Measurements from ENCODE around the gene ABHD17C.
"Not testable (repeated sequence)": the region's sequence is repeated elsewhere in the genome, so short reads cannot be mapped to it uniquely, and the experiment has no call there.

The ABHD17C gene

GRCh38 chr15:80732818-80733217, 37.7 kb downstream of the ABHD17C start:
- no peak for DNase-seq

DNA sequence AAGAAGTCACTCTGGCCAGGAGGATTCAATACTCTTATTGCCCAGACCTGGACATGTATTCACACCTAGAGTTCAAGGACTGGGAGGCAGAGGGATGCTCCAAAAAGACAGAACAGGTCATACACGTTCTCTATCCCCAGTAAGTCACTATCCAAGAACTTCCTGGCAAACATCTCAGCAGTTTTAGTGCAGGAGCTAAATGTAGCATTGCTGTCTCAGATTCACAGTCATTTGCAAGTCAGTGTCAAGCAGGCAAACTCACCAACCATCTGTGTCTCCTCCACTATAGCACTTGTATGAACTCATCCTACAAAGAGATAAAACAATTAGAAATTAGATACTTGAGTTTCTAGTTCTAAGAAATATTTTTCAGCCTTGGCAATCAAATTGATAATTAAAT, 38.4 kb downstream of the ABHD17C start:
- DNase-seq: no peak

DNA sequence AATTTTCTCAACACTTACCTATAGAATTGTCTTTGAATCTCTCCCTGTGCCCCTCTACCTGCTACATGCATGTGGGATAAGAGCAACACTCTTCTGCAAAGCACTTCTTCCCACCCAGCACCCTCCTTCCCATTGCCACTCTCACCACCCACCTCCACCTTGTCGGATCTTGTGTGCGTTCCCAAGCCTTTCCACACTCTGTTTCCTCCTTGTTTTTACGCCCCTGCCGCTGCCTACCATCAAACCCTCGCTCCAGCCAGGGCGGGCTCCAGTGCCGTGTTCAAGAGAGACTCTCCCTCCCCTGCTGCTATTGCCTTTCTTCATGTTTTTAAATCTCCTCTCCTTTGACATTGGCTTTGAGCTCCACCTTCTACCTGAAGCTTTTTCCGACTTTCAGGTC, 40.2 kb downstream of the ABHD17C start:
- DNase-seq: no peak

DNA sequence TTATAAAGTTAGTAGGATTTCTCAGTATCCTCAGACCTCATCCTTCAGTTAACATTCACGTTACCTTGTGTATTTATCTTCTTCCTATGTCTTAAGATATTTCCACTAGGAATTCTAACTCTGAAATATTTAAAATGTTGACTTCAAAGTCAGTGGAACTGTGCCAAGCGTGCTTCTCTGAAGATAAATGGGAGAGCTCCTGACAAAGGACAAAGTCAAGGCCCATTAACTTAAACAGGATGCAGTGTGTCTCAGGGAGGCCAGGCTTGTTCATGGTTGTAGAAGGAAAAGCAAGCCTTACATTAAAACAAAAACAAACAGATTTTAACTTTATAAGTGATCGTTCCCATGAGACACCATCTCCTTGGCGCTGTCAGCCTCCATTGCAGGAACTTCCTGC, 41.5 kb downstream of the ABHD17C start:
- no peak for DNase-seq

DNA sequence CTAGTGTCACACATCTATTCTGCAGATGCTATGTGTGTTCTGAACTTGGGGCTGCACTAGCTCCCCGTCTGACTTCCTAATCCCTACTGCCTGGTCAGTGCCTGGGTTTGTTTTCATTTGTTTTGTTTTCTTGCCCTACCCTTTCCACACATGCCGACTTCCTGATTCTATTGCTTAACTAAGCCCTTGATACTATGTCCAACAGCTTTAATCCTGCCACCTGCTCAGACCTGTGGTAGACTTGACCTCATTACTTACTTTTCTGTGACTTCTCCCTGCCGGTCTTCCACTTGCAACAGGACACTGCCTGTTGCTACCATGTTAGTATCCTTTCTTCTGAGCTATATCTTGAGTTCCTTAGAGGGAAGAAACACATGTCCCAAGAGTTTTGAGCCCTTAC, 44.8 kb downstream of the ABHD17C start:
- no peak for DNase-seq

- no peak for DNase-seq
Observed at GRCh38 chr15:80742081-80742480, 47.0 kb downstream of the ABHD17C start.

DNA sequence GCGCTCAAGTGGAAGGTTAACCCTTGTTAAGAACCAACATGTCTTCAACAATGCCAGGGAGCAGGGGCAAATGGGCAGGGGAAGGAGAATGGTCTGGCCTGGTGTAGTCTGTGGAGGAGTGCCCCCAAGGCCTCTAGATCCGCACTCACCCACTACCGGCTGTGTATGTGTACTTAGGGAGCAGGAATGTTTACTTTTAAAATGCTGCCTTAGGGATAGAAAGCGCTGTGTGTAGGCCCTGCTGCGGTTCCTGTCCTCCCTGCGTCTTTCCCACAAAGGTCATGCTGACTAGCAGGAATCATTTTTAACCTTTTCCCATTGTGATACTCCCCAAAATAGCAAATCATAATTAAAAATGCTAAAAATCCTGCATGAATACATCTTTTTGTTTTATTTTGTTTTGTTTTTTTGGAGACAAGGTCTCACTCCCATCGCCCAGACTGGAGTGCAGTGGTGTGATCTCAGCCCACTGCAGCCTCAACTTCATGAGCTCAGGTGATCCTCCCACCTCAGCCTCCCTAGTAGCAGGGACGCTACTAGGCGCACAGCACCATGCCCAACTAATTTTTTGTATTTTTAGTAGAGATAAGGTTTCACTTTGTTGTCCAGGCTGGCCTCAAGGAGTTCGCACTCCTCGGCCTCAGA, 48.2 kb downstream of the ABHD17C start:
- no peak for DNase-seq

GRCh38 chr15:80744415-80744814, 49.3 kb downstream of the ABHD17C start:
- no peak for DNase-seq

DNA sequence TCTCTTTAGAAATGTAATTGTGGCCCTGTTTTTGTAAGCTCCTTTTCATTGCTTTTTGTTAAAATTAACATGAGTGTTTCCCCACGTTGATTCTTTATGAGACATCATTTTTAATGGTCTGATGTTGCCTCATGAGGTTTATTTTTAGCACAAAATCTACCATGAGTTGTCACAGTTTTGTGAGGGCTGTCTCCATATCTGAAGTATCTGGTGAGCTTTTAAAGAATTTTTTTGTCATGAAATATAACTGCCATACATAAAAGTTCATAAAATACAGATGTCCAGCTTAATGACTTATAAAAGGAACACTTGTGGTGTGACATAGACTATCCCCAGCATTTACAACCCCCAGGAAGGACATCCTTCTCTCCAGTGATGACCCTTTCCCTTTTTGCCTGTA, 49.7 kb downstream of the ABHD17C start:
- no peak for DNase-seq

DNA sequence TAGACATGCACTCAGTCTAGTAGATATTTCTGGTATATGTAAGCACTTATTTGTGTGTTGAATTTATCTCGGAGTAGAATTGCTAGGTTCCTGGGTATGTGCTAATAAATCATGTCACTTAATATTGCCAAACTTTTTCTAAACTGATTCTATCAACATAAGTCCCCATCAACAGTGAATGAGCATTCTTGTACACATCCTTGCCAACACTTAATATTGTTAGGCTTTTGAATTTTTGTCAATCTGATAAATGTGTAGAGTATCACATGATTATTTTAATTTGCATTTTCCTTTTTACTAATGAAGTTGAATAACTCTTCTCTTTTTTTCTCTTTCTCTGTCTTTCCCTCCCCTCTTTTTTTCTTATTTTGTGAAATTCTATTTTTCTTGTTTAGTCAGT, 50.8 kb downstream of the ABHD17C start:
- DNase-seq: no peak

- no peak for DNase-seq
Observed at GRCh38 chr15:80747317-80748053, 52.4 kb downstream of the ABHD17C start.

- no peak for DNase-seq
Observed at GRCh38 chr15:80749589-80749988, 54.5 kb downstream of the ABHD17C start.

GRCh38 chr15:80750575-80750974, 55.5 kb downstream of the ABHD17C start:
- DNase-seq: no peak

- no peak for DNase-seq
Observed at GRCh38 chr15:80752204-80752603, 57.1 kb downstream of the ABHD17C start.

- DNase-seq: no peak
Observed at GRCh38 chr15:80753161-80753560, 58.1 kb downstream of the ABHD17C start.

DNA sequence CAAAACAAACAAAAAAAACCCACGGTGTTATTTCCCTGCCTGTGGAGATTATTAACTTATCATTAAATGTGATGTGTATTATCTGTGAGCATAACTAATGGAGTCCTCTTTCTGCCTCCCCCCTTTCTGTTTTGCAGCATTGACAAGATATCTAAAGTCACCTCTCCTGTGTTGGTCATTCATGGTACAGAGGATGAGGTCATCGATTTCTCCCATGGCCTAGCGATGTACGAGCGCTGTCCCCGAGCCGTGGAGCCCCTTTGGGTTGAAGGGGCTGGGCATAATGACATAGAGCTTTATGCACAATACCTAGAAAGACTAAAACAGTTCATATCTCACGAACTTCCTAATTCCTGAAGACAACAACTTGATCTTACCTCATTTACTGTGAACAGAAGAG, 58.9 kb downstream of the ABHD17C start:
- no peak for DNase-seq

DNA sequence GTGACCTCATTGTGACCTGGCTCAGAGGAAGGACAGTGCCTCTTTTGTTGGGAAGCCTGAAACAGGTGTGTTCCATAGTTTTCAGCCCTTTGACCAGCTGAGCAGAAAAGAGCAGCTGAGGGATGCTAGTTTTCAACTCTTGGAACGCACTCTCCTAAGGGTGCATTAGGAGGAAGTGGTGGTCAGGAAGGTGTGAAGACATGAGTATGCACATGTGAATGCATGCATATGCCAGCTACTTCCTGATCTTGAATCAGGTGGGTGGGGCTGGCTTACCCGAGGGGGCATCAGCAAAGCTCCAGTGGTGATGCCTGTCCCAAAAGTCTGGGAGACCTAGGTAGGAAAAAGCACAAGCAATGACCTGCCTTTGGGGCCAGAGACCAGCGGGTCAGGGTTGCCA, 60.8 kb downstream of the ABHD17C start:
- no peak for DNase-seq

DNA sequence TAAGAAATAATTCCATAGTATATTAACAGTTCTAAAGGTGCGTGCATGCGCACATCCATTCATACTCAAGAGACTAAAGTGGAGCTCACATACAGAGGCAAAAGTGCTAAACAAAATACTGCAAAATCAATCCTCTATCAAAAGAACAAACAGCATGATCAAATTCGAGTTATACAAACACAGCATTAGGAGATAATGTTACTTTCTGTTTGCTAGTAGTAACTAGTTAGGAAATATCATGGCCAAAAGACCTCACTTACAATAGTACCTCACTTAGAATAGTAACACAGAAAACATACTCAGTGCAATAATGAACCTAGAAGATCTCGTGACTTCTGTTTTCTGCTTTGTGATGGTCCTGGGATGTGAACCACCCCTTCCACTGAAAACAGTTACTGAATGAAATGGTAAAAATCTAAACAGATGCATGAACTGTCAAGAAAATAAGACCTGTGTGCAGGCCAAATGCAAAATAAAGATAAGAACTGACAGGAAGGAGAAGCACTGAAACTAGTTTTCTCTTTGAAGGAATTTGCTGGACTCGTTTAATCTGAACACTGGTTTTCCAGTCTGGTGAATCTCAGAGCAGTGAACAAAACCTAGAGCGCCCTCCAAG, 63.1 kb downstream of the ABHD17C start:
- no peak for DNase-seq

DNA sequence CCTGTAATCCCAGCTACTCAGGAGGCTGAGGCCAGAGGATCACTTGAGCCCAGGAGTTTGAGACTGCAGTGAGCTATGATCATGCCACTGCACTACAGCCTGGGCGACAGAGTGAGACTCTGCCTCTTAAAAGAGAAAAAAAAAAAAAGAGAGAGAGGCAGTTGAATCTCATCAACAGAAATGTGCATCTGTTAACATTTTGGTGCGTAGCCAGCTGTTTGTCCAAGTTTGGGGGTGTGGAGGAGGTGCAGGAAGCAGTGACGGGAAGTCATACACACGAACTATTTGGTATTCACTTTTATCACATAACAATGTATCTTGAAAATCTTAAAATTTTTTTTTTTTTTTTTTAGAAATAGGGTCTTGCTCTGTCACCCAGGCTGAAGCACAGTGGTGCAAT, 65.8 kb downstream of the ABHD17C start:
- no peak for DNase-seq

GRCh38 chr15:80761754-80762153, 66.6 kb downstream of the ABHD17C start:
- no peak for DNase-seq

DNA sequence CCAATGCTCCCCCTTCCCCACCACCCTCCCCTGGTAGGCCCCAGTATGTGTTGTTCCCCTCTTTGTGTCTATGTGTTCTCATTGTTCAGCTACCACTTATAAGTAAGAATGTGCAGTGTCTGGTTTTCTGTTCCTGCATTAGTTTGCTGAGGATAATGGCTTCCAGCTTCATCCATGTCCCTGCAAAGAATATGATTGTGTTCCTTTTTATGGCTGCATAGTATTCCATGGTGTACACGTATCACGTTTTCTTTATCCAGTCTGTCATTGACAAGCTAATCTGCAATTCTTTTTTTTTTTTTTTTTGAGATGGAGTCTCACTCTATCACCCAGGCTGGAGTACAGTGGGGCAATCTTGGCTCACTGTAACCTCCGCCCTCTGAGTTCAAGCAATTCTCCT, 68.1 kb downstream of the ABHD17C start:
- not testable (repeated sequence) for DNase-seq

- no peak for DNase-seq
Observed at GRCh38 chr15:80764535-80764934, 69.4 kb downstream of the ABHD17C start.

DNA sequence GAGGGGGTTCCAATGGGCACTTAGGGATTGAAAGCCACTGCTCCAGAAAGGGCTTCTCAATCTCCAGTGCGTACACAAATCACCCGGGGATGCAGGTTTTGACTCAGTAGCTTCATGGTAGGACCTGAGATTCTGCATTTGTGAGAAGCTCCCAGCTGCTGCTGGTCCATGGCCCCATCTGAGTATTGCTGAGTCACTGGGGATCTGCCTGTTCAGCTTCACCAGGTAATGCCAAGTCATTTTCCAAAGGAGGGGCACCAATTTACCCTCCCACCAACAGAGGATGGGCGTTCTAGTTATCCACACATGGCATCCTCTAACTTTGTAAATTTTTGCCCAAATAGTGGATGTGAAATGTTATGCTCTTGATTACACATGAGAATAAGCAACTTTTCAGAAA, 71.2 kb downstream of the ABHD17C start:
- no peak for DNase-seq

- DNase-seq: no peak
Observed at GRCh38 chr15:80768158-80768557, 73.0 kb downstream of the ABHD17C start.
